Activated CD8-positive, alpha-beta T cell treated with anti-CD3 and anti-CD28 coated beads for 36 hours (primary cell): ENCODE data around the gene RRM1. TPM values are rescaled to one million over a fixed set of nuclear protein-coding genes. Genes with fewer than 3 reads are reported as not detected.
"Not testable (repeated sequence)": the region's sequence is repeated elsewhere in the genome, so short reads cannot be mapped to it uniquely, and the experiment has no call there.

ENCODE experiments used
- ATAC-seq: fragments of 200-7000 bp; cut with Tn5 transposase; one replicate; pipeline ENCODE4 v1.10.0; 2021; ENCODE audit warnings: mild to moderate bottlenecking, moderate library complexity
- CTCF ChIA-PET: fragments of 350-600 bp; sonication (Branson Sonifier 250); formaldehyde crosslinking; loops from one replicate; lab custom pipeline; 2021; ENCODE audit warnings: antibody characterized with exemption; lab: Charles Lee
- POLR2A ChIA-PET: fragments of 350-600 bp; sonication (Branson Sonifier 250); formaldehyde crosslinking; loops from one replicate; lab custom pipeline; 2021; ENCODE audit warnings: antibody characterized with exemption; lab: Charles Lee
- DNase-seq: peaks from one replicate; pipeline ENCODE4 v3.0.0-alpha.2; 2020
- H3K27ac Mint-ChIP-seq: one replicate; pipeline ENCODE4 v1.8.0; 2021; ENCODE audit warnings: mild to moderate bottlenecking, mixed read lengths
- H3K27me3 Mint-ChIP-seq: one replicate; pipeline ENCODE4 v1.8.0; 2021; ENCODE audit warnings: mixed read lengths
- H3K36me3 Mint-ChIP-seq: one replicate; pipeline ENCODE4 v1.8.0; 2021; ENCODE audit warnings: low read depth, mixed read lengths
- H3K4me1 Mint-ChIP-seq: one replicate; pipeline ENCODE4 v1.8.0; 2021; ENCODE audit warnings: low read depth, mixed read lengths
- H3K4me3 Mint-ChIP-seq: one replicate; pipeline ENCODE4 v1.8.0; 2021; ENCODE audit warnings: mild to moderate bottlenecking, moderate library complexity, mixed read lengths
- H3K9me3 Mint-ChIP-seq: one replicate; pipeline ENCODE4 v1.8.0; 2021; ENCODE audit warnings: mixed read lengths
- intact Hi-C: fragments of 100-400 bp; cut with micrococcal nuclease; formaldehyde crosslinking; loops from one replicate; pipeline ENCODE4 v1.10.0; 2022
- total RNA-seq, 2 experiments: library from RNA; stranded (reverse); gene quantifications; one replicate each; pipeline ENCODE4 v1.2.3, GENCODE V29; 2021
- TF ChIP-seq, protein P1 (sequence below): fragments of 200-600 bp; IDR thresholded peaks from one replicate; pipeline ENCODE4 v1.8.0; 2022; ENCODE audit warnings: antibody characterized with exemption, mild to moderate bottlenecking

The RRM1 gene
- total RNA-seq, 2 experiments from 2014 or later: 192 to 194 TPM

DNA sequence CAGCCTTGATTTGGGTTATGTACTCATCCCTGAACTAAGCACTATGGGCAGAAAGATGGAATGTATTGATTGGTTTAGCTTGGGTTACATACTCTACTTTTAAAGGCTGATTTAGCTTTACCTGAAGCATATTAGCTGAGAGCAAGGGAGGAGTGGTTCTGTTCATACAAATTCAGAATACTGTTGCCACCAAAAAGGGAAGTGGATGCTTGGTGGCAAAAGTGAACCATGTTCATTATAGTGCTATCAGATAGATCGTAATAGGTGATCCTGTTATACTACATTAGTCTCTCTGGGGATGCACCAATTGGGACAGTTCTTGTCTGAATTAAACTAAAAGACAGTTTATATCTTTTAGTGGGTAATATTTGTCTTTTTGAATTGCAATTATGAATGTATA is 44.5 kb upstream of the RRM1 start:
- Mint-ChIP-seq H3K4me1 (peaks cover 16% of the 10 kb centered on the region), H3K36me3 (peaks cover 28% of the 10 kb centered on the region), H3K9me3 (peaks cover 2% of the 10 kb centered on the region), H3K27ac (no peak overlapping the region), H3K27me3 (no peaks in the 10 kb centered on the region), H3K4me3 (no peak overlapping the region)
- POLR2A ChIA-PET: no interaction called here
- TF ChIP-seq, protein P1, sequence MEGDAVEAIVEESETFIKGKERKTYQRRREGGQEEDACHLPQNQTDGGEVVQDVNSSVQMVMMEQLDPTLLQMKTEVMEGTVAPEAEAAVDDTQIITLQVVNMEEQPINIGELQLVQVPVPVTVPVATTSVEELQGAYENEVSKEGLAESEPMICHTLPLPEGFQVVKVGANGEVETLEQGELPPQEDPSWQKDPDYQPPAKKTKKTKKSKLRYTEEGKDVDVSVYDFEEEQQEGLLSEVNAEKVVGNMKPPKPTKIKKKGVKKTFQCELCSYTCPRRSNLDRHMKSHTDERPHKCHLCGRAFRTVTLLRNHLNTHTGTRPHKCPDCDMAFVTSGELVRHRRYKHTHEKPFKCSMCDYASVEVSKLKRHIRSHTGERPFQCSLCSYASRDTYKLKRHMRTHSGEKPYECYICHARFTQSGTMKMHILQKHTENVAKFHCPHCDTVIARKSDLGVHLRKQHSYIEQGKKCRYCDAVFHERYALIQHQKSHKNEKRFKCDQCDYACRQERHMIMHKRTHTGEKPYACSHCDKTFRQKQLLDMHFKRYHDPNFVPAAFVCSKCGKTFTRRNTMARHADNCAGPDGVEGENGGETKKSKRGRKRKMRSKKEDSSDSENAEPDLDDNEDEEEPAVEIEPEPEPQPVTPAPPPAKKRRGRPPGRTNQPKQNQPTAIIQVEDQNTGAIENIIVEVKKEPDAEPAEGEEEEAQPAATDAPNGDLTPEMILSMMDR: no peak
- ATAC-seq: no peak
- intact Hi-C loops: no loop called here
- CTCF ChIA-PET: interaction anchor here (1.1 to 3.1 kb wide), 5 partner anchors 11 to 225 kb away, joined by 3 to 12 read pairs (median 3); no protein-coding TSS in a partner anchor
- no peak for DNase-seq

DNA sequence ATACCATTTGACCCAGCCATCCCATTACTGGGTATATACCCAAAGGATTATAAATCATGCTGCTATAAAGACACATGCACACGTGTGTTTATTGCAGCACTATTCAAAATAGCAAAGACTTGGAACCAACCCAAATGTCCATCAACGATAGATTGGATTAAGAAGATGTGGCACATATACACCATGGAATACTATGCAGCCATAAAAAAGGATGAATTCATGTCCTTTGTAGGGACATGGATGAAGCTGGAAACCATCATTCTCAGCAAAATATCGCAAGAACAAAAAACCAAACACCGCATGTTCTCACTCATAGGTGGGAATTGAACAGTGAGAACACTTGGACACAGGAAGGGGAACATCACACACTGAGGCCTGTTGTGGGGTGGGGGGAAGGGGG is 41.4 kb upstream of the RRM1 start:
- intact Hi-C loops, H3K9me3 Mint-ChIP-seq, H3K4me3 Mint-ChIP-seq, H3K27me3 Mint-ChIP-seq, H3K27ac Mint-ChIP-seq, ATAC-seq, DNase-seq, CTCF ChIA-PET, POLR2A ChIA-PET: not testable (repeated sequence)
- Mint-ChIP-seq H3K36me3 (peaks cover 37% of the 10 kb centered on the region), H3K4me1 (peaks cover 23% of the 10 kb centered on the region)

- intact Hi-C loops: loop anchor here (5.0 kb wide), 1 partner anchor 67 kb away; no protein-coding TSS in a partner anchor
- H3K9me3 Mint-ChIP-seq: peaks cover 2% of the 10 kb centered on the region
- TF ChIP-seq, protein P1: no peak
- H3K27me3 Mint-ChIP-seq: no peaks in the 10 kb centered on the region
- POLR2A ChIA-PET: no interaction called here
- H3K4me3 Mint-ChIP-seq: no peak overlapping the region
- H3K4me1 Mint-ChIP-seq: peaks cover 24% of the 10 kb centered on the region
- CTCF ChIA-PET: interaction anchor here (1.3 to 7.5 kb wide), 3 partner anchors 15 to 200 kb away, joined by 3 to 64 read pairs (median 9); no protein-coding TSS in a partner anchor
- no peak for ATAC-seq
- peaks cover 38% of the 10 kb centered on the region for H3K36me3 Mint-ChIP-seq
- no peak overlapping the region for H3K27ac Mint-ChIP-seq
- no peak for DNase-seq
These were observed 40.0 kb upstream of the RRM1 start for GRCh38 chr11:4054643-4055042.

DNA sequence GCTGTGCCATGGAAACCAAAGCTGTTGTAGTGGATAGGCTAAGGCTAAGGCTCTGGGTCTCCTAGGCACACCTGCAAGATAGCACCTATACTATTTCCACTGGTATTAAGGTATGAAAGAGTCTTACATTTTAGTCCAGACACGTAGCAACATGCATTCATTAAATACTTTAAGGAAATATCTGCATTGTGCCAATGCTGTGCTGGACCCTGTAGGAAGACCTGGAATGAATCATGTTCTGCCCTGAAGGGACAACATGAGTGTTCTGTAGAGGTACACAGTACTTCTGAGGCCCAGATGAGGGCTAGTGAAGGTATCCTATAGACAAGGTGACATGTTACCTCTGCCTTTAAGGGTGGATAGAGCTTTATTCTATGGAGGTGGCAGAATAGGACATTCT is 35.2 kb upstream of the RRM1 start:
- Mint-ChIP-seq H3K4me1 (peaks cover 36% of the 10 kb centered on the region), H3K4me3 (no peak overlapping the region), H3K36me3 (peaks cover 26% of the 10 kb centered on the region), H3K9me3 (no peaks in the 10 kb centered on the region), H3K27me3 (no peaks in the 10 kb centered on the region), H3K27ac (peak overlapping the region; percentile 5)
- ChIA-PET CTCF (interaction anchor here (1.4 to 7.5 kb wide), 3 partner anchors 13 to 210 kb away, joined by 5 to 64 read pairs (median 22); no protein-coding TSS in a partner anchor), POLR2A (interaction anchor here (1.2 to 2.6 kb wide), 2 partner anchors 205 to 251 kb away, joined by 3 to 11 read pairs; partner anchors contain the start of gene STIM1)
- intact Hi-C loops: loop anchor here (5.0 kb wide), 1 partner anchor 72 kb away; no protein-coding TSS in a partner anchor
- ATAC-seq (no peak), DNase-seq (no peak)
- TF ChIP-seq, protein P1: no peak

DNA sequence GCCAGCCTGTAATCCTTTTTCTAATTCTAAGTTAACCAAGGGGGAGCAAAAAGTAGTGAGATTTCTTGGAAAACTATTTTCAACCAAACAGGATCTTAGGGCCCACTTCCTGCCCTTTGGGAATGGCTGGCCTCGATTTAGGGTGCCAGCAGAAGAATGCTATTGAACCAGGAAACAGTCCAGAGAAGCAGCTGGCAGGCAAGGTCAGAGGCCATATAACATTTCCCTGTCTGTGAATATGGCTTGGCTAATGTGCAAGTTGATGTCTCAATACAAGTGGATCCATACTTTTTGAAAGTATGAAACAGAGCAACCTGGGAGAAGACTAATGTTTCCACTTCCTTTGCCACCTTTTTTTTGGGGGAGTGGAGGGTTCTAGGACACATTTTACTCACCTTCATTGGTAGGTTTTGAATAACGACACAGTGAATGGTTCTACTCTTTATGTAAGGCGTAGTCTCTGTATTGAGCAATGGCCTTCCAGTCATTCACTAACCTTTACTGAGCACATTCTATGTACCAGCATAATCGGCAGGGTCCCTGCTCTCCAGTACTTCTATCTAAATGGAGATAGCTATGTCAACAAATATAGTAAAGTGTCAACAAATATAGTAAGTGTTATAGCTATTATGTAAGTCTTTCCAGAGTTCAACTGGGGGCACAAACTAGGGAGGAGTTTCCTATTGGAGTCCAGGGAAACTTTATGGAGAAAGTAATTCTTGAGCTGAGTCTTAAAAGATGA is 34.2 kb upstream of the RRM1 start:
- POLR2A ChIA-PET: interaction anchor here (0.6 to 1.7 kb wide), 3 partner anchors 21 to 252 kb away, joined by 3 to 9 read pairs (median 3); partner anchors contain the start of gene STIM1
- CTCF ChIA-PET: interaction anchor here (0.7 to 7.5 kb wide), 5 partner anchors 12 to 219 kb away, joined by 3 to 64 read pairs (median 4); partner anchors contain the start of gene STIM1
- intact Hi-C loops: no loop called here
- ATAC-seq: no peak
- Mint-ChIP-seq H3K27ac (no peak overlapping the region), H3K4me1 (peaks cover 44% of the 10 kb centered on the region), H3K4me3 (no peak overlapping the region), H3K27me3 (no peaks in the 10 kb centered on the region), H3K9me3 (no peaks in the 10 kb centered on the region), H3K36me3 (peaks cover 23% of the 10 kb centered on the region)
- no peak for DNase-seq
- TF ChIP-seq, protein P1: no peak
